NOMO-1 treated with DMSO at 0.1 percent for 48 hours (cell line): ENCODE measurements around the gene POLR3G.

Experiments used
- DNase-seq: peaks from one replicate; lab custom pipeline; 2025; ENCODE audit not compliant: unreplicated experiment; lab: John Stamatoyannopoulos, UW

Gene POLR3G

GRCh38 chr5:90549729-90550275 lies 75.1 kb downstream of the POLR3G start:
- DNase-seq: peak; percentile 61

- peak; percentile 42 for DNase-seq
Observed at GRCh38 chr5:90550963-90551362, 76.3 kb downstream of the POLR3G start.

DNA sequence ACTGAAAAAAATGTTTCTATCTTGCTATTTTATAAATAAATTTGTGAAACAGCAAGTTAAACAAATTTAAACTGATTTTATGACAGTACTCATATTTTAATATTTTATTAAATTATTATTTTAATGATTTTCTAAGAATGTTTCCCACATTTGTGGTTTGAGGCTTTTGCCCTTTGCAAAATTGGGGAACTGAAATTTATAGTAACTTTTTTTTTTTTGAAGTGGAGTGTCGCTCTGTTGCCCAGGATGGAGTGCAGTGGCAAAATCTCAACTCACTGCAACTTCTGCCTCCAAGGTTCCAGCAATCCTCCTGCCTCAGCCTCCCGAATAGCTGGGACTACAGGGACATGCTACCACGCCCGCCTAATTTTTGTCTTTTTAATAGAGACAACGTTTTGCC lies 76.7 kb downstream of the POLR3G start:
- peak; percentile 43 for DNase-seq

GRCh38 chr5:90553711-90554110 lies 79.0 kb downstream of the POLR3G start:
- no peak for DNase-seq

- no peak for DNase-seq
Observed at GRCh38 chr5:90554358-90555006, 79.8 kb downstream of the POLR3G start.

DNA sequence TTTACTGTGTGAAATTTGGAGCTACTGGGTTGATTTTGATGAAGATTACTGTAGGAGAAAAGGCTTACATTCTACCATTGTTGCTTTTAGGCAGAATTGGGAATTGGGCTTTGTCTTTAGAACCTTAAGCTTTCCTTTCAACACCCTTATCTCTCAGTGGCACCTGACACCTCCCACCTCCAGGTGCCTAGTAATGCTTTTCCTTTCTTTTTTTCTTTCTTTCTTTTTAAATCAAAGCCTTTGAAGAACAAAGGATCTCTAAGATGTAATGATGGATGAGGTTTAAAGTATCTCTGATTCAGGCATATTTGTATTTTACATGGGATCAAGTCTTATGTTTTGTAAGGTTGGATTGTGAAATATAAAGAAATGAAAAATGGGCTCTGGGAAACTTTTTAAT lies 81.0 kb downstream of the POLR3G start:
- no peak for DNase-seq

DNA sequence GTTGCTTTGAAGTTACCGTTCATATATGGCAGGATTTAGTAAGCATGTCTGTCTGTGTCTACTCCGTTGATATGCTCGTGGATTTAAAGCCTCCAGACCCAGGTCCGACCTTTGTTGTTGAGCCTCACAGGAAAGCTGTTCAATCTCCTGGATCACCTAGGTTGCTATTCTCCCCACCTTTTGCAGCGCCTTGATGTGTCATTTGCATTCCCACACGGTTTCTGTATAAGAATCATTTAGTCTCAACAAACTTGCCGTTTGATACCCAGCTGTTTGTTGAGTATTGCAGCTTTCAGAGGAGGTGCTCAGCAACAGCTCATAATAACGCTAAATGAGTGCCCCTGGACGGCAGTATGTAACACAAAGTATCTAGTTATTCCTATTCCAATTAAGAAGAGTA lies 82.7 kb downstream of the POLR3G start:
- no peak for DNase-seq

GRCh38 chr5:90557871-90558270 lies 83.2 kb downstream of the POLR3G start:
- DNase-seq: no peak

GRCh38 chr5:90558344-90559192 lies 83.9 kb downstream of the POLR3G start, which contains the start of gene ADGRV1:
TSS of gene ADGRV1 (plus strand) at chr5:90558797. CDS start at chr5:90558896, 99 bp downstream.
- DNase-seq: no peak

DNA sequence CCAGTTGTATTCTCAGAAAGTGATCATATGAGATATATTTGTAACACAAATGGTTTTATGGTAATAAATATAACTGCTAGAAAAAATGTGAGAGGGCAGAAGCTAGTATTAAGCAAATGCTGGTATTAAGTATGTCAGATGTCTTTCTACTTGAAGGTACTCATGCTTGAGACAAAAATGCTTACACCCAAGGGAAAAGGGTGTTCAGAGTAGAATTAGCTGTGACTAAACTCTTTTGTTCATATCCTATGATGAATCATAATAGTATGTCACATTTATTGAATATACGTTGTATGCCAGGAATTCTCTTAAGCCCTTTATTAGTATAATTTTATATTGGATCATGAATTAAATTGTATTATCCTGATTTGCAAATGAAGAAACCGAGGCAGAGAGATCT lies 86.1 kb downstream of the POLR3G start:
- no peak for DNase-seq

DNA sequence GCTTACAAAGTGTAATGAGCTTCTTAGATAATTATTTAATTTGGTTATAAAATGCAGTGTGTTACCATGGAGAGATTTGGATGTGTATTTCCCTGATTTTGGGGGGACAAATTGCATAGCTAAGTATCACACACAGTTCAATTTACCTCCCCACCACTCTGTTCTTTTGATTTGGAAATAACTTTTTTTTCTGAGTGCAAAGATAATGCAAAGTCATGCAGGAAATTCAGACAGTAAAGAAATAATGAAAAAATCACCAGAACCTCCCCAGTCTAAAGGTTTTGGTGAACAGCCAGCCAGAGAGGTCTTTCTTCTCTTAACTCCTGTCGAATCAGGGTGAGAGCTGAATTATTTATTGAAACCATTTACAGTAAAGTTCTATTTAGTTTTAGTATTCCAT lies 87.1 kb downstream of the POLR3G start:
- no peak for DNase-seq

DNA sequence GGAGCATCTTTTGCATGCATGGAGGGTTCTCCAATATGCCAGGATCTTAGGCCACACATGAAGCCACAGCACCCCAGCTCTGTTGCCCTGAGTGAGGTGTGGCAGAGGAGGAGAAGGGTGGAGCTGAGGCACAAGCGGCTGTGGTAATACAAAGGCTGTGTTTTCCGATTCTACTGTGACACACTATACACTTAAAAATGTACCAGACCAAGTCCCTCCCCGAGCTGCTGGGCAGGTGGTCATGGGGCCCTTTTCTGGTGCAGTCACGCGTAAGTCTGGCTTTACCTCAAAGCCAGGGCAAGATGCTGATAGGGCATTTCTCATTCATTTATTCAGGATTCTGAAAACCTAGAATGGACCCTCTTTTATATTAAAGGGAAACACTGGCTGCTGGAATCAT lies 87.7 kb downstream of the POLR3G start:
- DNase-seq: no peak

DNA sequence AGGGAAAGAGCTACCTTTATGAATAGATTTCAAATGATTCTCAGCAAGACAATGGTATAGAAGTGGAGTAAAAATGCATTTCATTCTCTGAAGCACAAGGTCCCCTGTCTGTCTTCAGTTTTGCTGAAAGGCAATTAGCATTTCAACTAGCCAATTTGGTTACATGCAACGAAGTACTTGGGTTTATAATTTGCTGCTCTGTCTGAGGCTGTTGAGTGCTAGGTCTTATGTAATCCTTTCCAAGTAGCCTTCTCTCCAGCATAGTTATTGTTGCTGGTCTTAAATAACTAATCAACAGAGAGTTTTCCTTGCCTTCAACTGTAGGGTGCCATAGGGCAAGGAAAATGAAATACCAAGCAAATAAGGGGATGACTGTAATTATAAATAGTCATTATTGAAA lies 88.4 kb downstream of the POLR3G start:
- no peak for DNase-seq
